HL-60 (cell line): ENCODE measurements around the gene ADGRD2.

ENCODE experiments used
- DNase-seq, 2 experiments: peaks; one replicate each; pipeline ENCODE4 v3.0.0-alpha.2; 2010 to 2020; ENCODE audit warnings: low read depth in 1 of 2, low spot score in 1 of 2
- H3K27ac ChIP-seq: fragments of 250-450 bp; sonication (Bioruptor Pico); replicated peaks from 2 replicates; pipeline ENCODE4 v1.5.1; 2020; ENCODE audit warnings: mild to moderate bottlenecking, moderate library complexity
- H3K27me3 ChIP-seq: fragments of 250-450 bp; sonication (Bioruptor Pico); 2 replicates; pipeline ENCODE4 v1.5.1; 2021; ENCODE audit warnings: mild to moderate bottlenecking, moderate library complexity; ENCODE audit not compliant: insufficient read depth, poor library complexity, severe bottlenecking
- H3K4me3 ChIP-seq: replicated peaks from 2 replicates; pipeline ENCODE4 v1.5.1; 2011; ENCODE audit warnings: mild to moderate bottlenecking, control low read depth, low read length; ENCODE audit not compliant: insufficient read depth
- CTCF ChIP-seq: IDR thresholded peaks from one replicate; pipeline ENCODE4 v1.5.1; 2011; ENCODE audit warnings: low read length, control low read depth, inconsistent platforms; ENCODE audit not compliant: insufficient read depth
- GABPA ChIP-seq: IDR thresholded peaks from 2 replicates; pipeline ENCODE4 v1.6.1; 2012; ENCODE audit warnings: low read depth
- POLR2AphosphoS5 ChIP-seq: IDR thresholded peaks from 2 replicates; pipeline ENCODE4 v1.6.1; 2012; ENCODE audit warnings: low read depth
- REST ChIP-seq: IDR thresholded peaks from 2 replicates; pipeline ENCODE4 v1.6.1; 2012; ENCODE audit warnings: low read depth; ENCODE audit not compliant: insufficient replicate concordance
- SPI1 ChIP-seq: IDR thresholded peaks from 2 replicates; pipeline ENCODE4 v1.6.1; 2012; ENCODE audit warnings: low read depth, mild to moderate bottlenecking, borderline replicate concordance

ADGRD2 gene

GRCh38 chr9:124502711-124503702 is 52.8 kb downstream of the ADGRD2 start:
- H3K27ac ChIP-seq = no peak overlapping the region
- H3K4me3 ChIP-seq = no peak overlapping the region
- no peak for TF ChIP-seq GABPA
- TF ChIP-seq REST = no peak
- TF ChIP-seq POLR2AphosphoS5 = no peak
- TF ChIP-seq SPI1 = no peak
- TF ChIP-seq CTCF = no peak
- DNase-seq = no peak
- H3K27me3 ChIP-seq = peaks cover 31% of the 10 kb centered on the region

GRCh38 chr9:124503713-124504529 is 53.7 kb downstream of the ADGRD2 start:
- Histone ChIP-seq H3K27me3 (peaks cover 31% of the 10 kb centered on the region), H3K4me3 (0 out of 2 replicates have a peak overlapping the region, but pooled peaks have one; percentile 4), H3K27ac (no peak overlapping the region)
- DNase-seq = no peak
- TF ChIP-seq POLR2AphosphoS5 (no peak), GABPA (no peak), CTCF (no peak), REST (no peak), SPI1 (no peak)

GRCh38 chr9:124504530-124505005 is 54.3 kb downstream of the ADGRD2 start:
- H3K4me3 ChIP-seq = 0 out of 2 replicates have a peak overlapping the region, but pooled peaks have one; percentile 4
- TF ChIP-seq CTCF (no peak), POLR2AphosphoS5 (no peak), REST (no peak), SPI1 (no peak)
- peaks cover 31% of the 10 kb centered on the region for H3K27me3 ChIP-seq
- no peak for DNase-seq
- H3K27ac ChIP-seq = no peak overlapping the region
